HL-60/S4 treated with phorbol 12-myristate 13-acetate at 8.2 ng/mL for 4 days and 3 days (cell line): ENCODE results near the gene USH2A.
"Not testable (repeated sequence)": the region's sequence is repeated elsewhere in the genome, so short reads cannot be mapped to it uniquely, and the experiment has no call there.

Source experiments
- in situ Hi-C: fragments of 300-500 bp; cut with MboI; formaldehyde crosslinking; loops from 2 replicates; pipeline ENCODE4 v1.15.0; 2022; ENCODE audit warnings: low sequenced_read_pairs

Gene USH2A

GRCh38 chr1:216205176-216205575, 218.1 kb downstream of the USH2A start:
- in situ Hi-C loops = no loop called here

- in situ Hi-C loops = no loop called here
These were observed 221.3 kb downstream of the USH2A start for GRCh38 chr1:216201946-216202345.

- in situ Hi-C loops = no loop called here
These were observed 222.3 kb downstream of the USH2A start for GRCh38 chr1:216200941-216201340.

DNA sequence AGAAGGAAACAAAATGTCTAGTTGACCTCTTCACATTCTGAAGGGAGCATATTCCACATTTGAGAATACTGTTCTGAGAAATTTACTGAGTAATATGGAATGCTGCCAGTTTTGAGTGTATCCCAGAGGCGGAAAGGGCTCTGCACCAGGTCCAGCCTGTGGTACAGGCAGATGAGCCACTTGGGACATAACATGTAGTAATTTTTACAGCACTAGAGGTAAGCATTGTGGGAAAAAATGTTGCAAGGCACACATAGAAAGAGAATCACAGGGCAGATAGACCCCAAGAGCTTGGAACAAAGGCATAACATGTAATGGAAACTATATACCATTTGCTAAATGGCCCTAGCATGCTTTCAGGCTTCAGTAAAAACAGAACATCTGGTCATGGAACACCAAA, 228.5 kb downstream of the USH2A start:
- in situ Hi-C loops = no loop called here

GRCh38 chr1:216193839-216194443, 229.3 kb downstream of the USH2A start:
- in situ Hi-C loops = no loop called here

DNA sequence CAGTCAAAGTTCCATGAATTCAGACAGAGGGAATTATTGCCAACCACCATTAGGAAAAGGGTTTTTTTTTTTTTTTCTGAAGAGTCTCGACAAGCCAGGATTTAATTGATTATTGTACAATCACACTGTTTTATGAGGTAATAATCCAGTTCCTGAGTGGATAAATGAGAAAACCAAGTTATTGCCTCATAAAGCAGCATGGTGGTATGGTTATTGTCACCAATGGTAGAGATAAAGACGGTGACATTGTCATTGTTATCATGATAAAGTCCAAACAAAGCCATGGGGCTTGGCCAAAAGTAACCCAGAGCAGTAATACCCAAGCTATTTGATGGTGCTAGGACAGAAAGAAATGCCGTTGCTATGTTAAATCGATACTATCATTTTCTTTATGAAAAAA, 232.8 kb downstream of the USH2A start:
- in situ Hi-C loops = no loop called here

GRCh38 chr1:216186816-216187215, 236.4 kb downstream of the USH2A start:
- in situ Hi-C loops = no loop called here

GRCh38 chr1:216186141-216186540, 237.1 kb downstream of the USH2A start:
- in situ Hi-C loops = no loop called here

DNA sequence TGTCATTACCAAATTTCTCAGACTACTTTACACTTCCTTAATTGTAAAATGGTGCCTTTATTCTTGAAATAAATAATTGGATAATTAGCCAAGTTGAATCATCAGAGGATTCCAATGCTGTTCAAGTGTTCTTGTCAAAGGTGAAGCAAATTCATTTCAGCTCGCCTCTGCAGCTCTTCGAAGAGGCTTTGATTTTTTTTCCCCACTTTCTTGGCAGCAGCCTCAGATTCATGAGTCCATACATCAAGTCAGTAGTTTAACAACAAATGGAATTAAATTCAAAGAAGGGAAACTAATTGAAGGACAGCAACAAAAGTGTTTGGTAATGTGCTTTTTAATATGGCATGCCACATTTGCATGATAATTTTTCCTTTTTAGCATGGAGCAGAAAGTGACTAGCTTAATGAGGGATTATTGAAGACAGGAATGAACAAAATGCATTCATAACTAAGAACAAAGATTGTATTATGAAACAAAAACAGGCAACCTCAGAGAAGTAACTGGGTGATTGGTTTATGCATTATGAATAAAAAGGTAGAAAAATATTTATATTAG, 239.0 kb downstream of the USH2A start:
- in situ Hi-C loops = no loop called here

DNA sequence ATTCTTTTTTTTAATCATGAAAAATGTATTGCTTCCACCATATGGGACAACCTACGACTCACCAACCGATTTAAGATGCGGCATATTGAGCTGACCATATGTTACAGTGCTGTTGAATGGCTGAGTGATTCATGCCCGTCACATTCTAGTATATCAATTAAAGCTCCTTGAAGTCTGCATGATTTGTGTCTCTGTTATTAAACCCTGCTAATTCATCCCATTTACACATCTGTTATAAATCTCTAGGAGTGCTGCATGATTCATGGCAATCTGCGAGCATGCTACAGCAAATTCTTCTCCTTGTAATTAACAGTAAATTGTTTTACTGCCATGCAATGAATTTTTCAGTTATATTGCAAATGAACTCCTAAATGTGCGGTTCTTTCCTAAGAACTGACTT, 239.8 kb downstream of the USH2A start:
- in situ Hi-C loops = no loop called here

- in situ Hi-C loops = no loop called here
These were observed 240.2 kb downstream of the USH2A start for GRCh38 chr1:216183007-216183406.

GRCh38 chr1:216181590-216181989, 241.7 kb downstream of the USH2A start:
- in situ Hi-C loops = no loop called here

DNA sequence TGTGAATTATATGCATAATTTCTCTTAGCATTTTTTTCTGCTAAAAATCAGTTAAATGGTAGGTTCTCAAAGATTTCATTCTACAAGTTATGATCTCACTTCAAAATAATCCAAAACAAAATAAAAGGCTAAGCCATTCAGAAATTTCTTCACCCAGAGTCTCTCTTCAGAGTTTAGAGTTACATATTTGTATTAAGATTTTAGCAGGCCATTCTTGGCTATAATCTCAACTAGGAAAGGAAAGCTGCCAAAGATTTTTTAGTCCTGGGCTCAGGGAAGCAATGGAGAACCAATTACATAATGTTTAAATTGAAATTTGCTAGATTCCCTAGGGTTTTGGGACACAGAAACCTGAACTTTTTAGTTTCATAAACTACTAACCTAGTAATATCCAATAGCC, 245.0 kb downstream of the USH2A start:
- in situ Hi-C loops = no loop called here

- in situ Hi-C loops = no loop called here
These were observed 246.3 kb downstream of the USH2A start for GRCh38 chr1:216176970-216177369.

DNA sequence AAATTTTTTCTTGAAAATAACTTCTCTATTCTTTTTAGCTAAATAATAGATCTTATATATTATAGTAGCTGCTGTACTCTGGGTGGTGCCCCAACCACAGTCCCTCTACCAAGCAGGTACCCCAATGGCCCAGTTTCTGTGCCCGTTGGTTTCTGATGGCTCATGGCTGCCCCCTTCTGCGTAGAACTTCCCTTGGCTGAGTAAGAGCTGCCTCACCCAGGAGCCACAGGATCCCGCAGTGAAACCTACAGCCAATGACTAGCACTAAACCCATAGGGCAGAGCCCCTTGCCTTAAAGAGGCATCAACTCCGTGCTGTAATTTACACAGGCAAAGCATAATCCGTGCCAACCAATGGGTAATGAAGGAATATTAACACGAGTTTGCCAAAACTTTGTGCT, 247.5 kb downstream of the USH2A start:
- in situ Hi-C loops = no loop called here

GRCh38 chr1:216173376-216173995, 249.8 kb downstream of the USH2A start:
- in situ Hi-C loops = no loop called here

- in situ Hi-C loops = no loop called here
These were observed 253.9 kb downstream of the USH2A start for GRCh38 chr1:216169351-216169750.

DNA sequence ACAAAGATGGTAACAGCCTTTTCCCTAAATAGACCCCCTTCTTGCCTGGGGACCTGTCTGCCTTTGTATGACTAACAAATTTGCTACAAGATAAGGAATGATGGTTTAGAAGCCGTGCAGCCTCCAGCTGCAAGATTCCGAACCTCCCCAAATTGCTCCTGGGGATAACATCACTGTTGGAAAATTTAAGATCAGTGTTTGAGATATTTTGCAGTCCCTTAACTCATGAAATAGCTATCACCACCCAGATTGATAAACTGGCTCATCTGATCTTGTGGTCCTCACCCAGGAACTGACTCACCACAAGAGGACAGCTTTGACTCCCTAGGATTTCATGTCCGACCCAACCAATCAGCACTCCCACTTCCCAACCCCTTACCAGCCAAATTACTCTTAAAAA, 254.7 kb downstream of the USH2A start:
- in situ Hi-C loops = no loop called here

GRCh38 chr1:216154063-216154462, 269.2 kb downstream of the USH2A start:
- in situ Hi-C loops = no loop called here

DNA sequence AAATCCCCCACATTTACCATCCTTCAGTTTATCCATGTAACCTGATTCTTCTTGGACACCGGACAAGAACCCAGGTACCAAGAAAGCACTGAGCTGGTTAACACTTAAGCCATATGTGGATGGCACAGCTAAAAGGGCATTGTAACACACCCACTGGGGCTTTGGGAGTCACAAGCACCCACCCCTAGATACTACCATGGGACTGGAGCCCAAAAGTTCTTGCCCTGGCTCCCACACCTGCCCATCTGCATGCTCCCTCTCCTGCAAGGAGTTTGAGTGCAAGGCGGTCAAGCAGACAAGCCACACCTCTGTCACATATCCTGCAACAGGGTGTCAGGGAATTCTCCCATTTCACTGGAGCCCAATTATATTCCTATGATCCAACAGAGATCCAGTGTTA, 270.1 kb downstream of the USH2A start:
- in situ Hi-C loops = no loop called here

- in situ Hi-C loops = not testable (repeated sequence)
These were observed 277.7 kb downstream of the USH2A start for GRCh38 chr1:216145451-216146018.

DNA sequence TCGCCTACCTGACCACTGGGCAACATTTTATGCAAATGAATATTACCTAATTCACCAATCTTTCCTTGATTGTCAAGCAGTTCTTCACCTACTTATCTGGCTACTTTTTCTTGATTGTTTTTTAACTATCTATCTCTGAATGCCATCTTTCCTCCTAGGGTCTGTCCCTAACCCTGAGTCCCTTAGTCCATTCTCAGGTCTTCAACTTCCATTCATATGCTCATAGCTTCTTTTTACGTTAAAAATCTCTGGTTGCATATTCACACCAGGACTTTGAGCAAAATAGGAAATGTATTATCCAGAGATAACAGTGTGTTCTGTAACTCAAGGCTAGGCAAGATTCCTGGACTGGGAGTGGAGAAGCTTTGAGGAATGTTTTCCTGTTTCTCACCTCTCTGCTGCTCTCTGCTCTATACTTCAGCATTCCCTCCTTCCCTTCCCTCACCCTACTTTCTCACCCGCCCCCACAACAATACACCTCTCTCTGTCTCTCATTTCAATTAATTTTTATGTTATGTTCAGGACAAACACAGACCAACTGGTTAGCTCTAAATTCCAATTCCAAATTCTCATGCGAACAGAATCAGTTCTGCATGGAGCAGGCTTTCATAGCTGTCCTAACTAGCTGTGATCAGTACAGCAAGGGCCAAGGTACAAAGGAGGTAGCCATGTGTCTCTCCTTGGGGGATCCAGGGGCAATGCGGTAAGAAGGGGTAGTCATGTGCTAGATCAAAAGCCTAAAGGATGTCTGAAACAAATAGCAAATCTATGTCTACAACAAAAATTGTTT, 278.4 kb downstream of the USH2A start:
- in situ Hi-C loops = no loop called here
